Esophagus muscularis mucosa (tissue), 4 donors: Measurements from ENCODE around the gene GGACT. TPM values are rescaled to one million over a fixed set of nuclear protein-coding genes. Genes with fewer than 3 reads are reported as not detected.

Experiments
- DNase-seq: peaks from one replicate; pipeline ENCODE4 v3.0.0-alpha.2; 2017; ENCODE audit errors: extremely low spot score
- H3K27ac ChIP-seq, 4 donors: fragments of 200-600 bp; sonication (generic); replicated peaks in 1 of 4; 1 replicate in 3 of 4; 2 replicates in 1 of 4; pipeline ENCODE4 v1.5.1; 2016 to 2019; ENCODE audit warnings: mild to moderate bottlenecking in 1 of 4
- H3K27me3 ChIP-seq, 4 donors: fragments of 200-600 bp; sonication (generic); one replicate each; pipeline versions ENCODE4 v1.5.1 to v1.6.0; 2016 to 2019
- H3K36me3 ChIP-seq, 4 donors: fragments of 200-600 bp; sonication (generic); one replicate each; pipeline ENCODE4 v1.5.1; 2016 to 2019
- H3K4me1 ChIP-seq, 4 donors: fragments of 200-600 bp; sonication (generic); one replicate each; pipeline ENCODE4 v1.5.1; 2016 to 2019
- H3K4me3 ChIP-seq, 4 donors: fragments of 200-600 bp; sonication (generic); 1 replicate in 2 of 4; 2 replicates in 2 of 4; pipeline ENCODE4 v1.5.1; 2016 to 2019; ENCODE audit warnings: mild to moderate bottlenecking in 4 of 4, moderate library complexity in 1 of 4
- H3K9me3 ChIP-seq, 4 donors: fragments of 200-600 bp; sonication (generic); 1 replicate in 3 of 4; 2 replicates in 1 of 4; pipeline ENCODE4 v1.5.1; 2016 to 2019
- EP300 ChIP-seq: sonication (generic); formaldehyde crosslinking; IDR thresholded peaks from one replicate; pipeline ENCODE4 v1.6.1; 2017; ENCODE audit warnings: antibody characterized with exemption
- POLR2A ChIP-seq: fragments of 450-650 bp; IDR thresholded peaks from one replicate; pipeline ENCODE4 v1.6.1; 2017; ENCODE audit warnings: antibody characterized with exemption, moderate library complexity, mild to moderate bottlenecking, low read depth
- POLR2AphosphoS5 ChIP-seq, 2 donors: sonication (generic); formaldehyde crosslinking; IDR thresholded peaks; one replicate each; pipeline ENCODE4 v1.6.1; 2017; ENCODE audit warnings: antibody characterized with exemption in 2 of 2
- WGBS: methylation state at CpG from one replicate; pipeline ENCODE4 v1.1.5; 2018; 5-methylcytosine and 5-hydroxymethylcytosine counted together
- intact Hi-C: fragments of 100-400 bp; cut with DNase I; formaldehyde crosslinking; loops from one replicate; pipeline ENCODE4 v1.15.1; 2023
- total RNA-seq, 4 donors: library from RNA; depleted of rRNA; stranded (reverse); fragments of >200 nt; gene quantifications; one replicate each; pipeline versions ENCODE4 v1.1.0 to v1.2.1, GENCODE V29; 2016
- TF ChIP-seq, protein P1 (sequence below), 3 experiments: fragments of 200-600 bp in 2 of 3; fragments of 450-650 bp in 1 of 3; sonication (generic) in 2 of 3; IDR thresholded peaks; one replicate each; pipeline ENCODE4 v1.5.1; 2017 to 2019; ENCODE audit warnings: antibody characterized with exemption in 3 of 3, mild to moderate bottlenecking in 2 of 3, moderate library complexity in 1 of 3

Gene GGACT
- total RNA-seq = 1 to 10 TPM; 1.2 to 2.9 (median 1.3) TPM

DNA sequence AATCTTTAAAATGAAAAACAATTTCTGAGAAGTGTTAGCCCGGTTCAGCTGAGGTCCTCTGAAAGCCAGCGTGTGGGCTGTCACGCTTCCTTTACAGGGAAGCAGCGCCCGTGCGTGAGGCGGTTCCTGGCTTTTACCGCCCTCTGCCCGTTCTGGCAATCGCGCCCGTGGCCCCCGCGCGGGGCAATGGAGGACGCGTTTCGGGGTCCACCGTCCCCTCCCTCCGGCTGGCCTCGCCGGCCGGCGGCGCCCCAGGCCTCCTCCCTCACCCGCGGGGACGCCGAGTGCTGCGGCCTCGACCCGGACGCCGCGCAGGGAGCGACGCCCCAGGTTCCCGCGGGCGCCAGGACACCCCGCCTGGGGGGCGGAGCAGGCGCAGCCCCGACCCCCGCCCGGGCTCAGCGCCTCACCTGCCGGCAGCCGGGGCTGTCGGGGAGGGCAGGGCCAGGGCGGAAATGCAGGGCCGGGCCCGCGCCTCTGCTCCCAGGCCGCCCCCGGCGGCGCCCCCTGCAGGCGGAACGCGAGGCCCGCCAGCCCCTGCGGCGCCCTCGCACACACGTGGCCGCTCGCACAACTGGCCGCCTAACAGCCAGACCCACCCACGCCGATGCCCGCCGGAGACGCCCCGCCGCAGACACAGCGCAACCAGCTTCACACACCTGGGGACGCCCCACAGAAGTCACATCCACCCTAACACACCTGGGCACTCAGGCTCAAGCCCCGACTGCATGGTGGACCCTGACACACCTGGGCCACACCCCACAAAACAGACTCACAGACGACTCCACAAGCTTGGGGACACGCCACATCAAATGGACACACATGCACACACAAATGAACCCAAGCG, at the start of gene GGACT:
Gene GGACT, minus strand, starts transcription at position 459 of the 847 bp plus-strand sequence. CDS start 56,198 bp downstream, outside the sequence.
- Histone ChIP-seq H3K36me3 (no peaks in the 10 kb centered on the region), H3K9me3 (no peaks in the 10 kb centered on the region), H3K27ac (peak within 1 kb of the TSS; percentile 71 to 84 (median 76)), H3K27me3 (no peaks in the 10 kb centered on the region), H3K4me1 (peaks cover 4 to 19% (median 14%) of the 10 kb centered on the region in 4 donors), H3K4me3 (peak within 1 kb of the TSS; percentile 66 to 88 (median 76))
- intact Hi-C loops = no loop called here
- no peak for DNase-seq
- TF ChIP-seq EP300 (no peak), POLR2AphosphoS5 (IDR thresholded peaks at IDR 0.05) (peak in 1 of 2 donors; percentile 7), POLR2A (no peak)
- TF ChIP-seq, protein P1, sequence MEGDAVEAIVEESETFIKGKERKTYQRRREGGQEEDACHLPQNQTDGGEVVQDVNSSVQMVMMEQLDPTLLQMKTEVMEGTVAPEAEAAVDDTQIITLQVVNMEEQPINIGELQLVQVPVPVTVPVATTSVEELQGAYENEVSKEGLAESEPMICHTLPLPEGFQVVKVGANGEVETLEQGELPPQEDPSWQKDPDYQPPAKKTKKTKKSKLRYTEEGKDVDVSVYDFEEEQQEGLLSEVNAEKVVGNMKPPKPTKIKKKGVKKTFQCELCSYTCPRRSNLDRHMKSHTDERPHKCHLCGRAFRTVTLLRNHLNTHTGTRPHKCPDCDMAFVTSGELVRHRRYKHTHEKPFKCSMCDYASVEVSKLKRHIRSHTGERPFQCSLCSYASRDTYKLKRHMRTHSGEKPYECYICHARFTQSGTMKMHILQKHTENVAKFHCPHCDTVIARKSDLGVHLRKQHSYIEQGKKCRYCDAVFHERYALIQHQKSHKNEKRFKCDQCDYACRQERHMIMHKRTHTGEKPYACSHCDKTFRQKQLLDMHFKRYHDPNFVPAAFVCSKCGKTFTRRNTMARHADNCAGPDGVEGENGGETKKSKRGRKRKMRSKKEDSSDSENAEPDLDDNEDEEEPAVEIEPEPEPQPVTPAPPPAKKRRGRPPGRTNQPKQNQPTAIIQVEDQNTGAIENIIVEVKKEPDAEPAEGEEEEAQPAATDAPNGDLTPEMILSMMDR (IDR thresholded peaks at IDR 0.05) = peak; percentile 63 to 86 (median 66)
- 26% methylated on average over 13 of the region's 82 CpGs for WGBS

DNA sequence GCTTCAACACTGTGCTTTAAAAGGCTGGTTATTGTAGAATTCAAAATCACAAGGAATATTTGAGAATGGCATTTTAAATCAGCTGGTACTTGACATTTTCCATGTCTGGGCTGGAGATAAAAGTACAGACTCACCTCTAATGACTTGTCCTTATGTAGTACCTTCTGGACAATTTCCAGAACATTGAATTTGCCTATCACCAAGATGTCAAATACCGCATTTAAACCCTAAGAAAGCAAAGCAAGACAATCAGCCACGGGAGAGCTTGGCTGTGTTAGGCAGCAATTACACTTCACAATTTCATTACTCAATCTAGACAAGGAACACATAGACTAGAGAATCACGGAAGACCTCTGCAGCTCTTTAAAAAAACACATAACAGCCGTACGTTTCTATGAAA, 49.2 kb upstream of the GGACT start:
- 93% methylated on average over 5 of the region's 5 CpGs for WGBS
- Histone ChIP-seq H3K36me3 (peaks cover 29 to 81% (median 52%) of the 10 kb centered on the region in 4 donors), H3K27me3 (no peaks in the 10 kb centered on the region), H3K4me1 (no peaks in the 10 kb centered on the region), H3K9me3 (no peaks in the 10 kb centered on the region), H3K4me3 (no peak overlapping the region), H3K27ac (no peak overlapping the region)
- no peak for DNase-seq
- TF ChIP-seq, protein P1 (IDR thresholded peaks at IDR 0.05) = no peak
- no peak for TF ChIP-seq EP300
- TF ChIP-seq POLR2AphosphoS5 (IDR thresholded peaks at IDR 0.05) = no peak
- TF ChIP-seq POLR2A = no peak
- intact Hi-C loops = no loop called here

DNA sequence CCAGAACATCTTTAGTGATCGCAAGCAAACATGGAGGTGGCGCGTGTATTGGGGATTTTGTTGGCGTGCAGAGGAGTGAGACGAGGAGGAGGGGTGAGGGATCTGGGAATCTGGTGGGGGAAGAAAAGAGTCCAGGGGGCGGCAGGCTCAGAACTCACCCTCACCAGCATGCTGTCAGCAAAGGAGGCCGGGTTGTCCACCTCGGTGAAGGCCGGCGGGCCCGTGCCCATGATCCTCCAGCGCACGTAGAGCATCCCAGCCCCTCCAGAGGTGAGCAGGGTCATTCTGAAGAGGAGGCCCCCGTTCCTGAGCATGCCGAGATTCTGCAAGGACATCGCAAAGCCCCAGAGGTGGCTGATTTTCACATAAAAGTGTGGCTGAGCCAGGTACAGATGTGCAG, 48.8 kb upstream of the GGACT start:
- Histone ChIP-seq H3K36me3 (peaks cover 29 to 77% (median 52%) of the 10 kb centered on the region in 4 donors), H3K27ac (no peak overlapping the region), H3K27me3 (no peaks in the 10 kb centered on the region), H3K4me1 (no peaks in the 10 kb centered on the region), H3K9me3 (no peaks in the 10 kb centered on the region), H3K4me3 (no peak overlapping the region)
- intact Hi-C loops = no loop called here
- WGBS = 93% methylated on average over 16 of the region's 16 CpGs
- TF ChIP-seq POLR2A = no peak
- DNase-seq = no peak

DNA sequence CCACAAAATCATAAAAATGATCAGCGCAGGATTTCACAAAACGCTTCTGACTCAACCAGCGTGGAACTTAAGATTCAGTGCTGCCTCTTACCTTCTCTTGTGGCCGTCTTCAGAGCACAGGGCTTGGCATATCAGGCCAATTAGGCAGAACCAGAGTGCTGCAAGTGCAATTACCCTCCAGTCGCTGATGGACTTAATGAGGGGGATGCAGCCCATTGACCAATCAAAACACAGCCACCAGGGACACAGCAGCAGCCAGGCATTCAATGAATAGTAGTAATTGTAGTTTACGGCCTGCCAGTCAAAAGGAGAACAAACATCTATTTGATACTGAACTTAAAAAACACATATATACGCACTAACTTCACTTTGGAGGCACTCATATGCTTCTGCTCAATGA, 47.9 kb upstream of the GGACT start:
- DNase-seq = no peak
- H3K36me3 ChIP-seq = peaks cover 29 to 70% (median 45%) of the 10 kb centered on the region in 4 donors
- H3K27me3 ChIP-seq = no peaks in the 10 kb centered on the region
- H3K9me3 ChIP-seq = no peaks in the 10 kb centered on the region
- TF ChIP-seq, protein P1 (IDR thresholded peaks at IDR 0.05) = no peak
- no peak for TF ChIP-seq EP300
- TF ChIP-seq POLR2A = no peak
- no peak for TF ChIP-seq POLR2AphosphoS5 (IDR thresholded peaks at IDR 0.05)
- H3K27ac ChIP-seq = no peak overlapping the region
- H3K4me3 ChIP-seq = no peak overlapping the region
- 98% methylated on average over 7 of the region's 7 CpGs for WGBS
- no peaks in the 10 kb centered on the region for H3K4me1 ChIP-seq
- intact Hi-C loops = no loop called here

DNA sequence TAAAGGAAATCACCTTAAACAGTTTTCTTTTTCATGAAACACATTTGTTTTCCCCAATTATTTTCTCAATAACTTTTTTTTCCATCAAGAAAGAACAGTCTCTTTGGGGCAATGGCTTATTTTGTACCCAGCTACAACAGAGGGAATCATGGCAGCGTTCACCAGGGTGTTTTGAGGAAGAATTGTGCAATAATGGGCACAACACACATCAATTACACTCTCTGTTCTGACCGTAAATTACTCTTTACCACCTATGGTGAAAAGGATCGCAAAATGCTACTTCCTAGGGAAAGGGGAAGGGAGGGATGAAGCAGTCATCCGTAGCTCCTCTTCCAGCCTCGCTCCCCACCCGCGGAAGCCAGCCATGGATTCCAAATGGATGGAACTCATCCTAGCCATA, 47.4 kb upstream of the GGACT start:
- H3K27me3 ChIP-seq = no peaks in the 10 kb centered on the region
- peaks cover 26 to 68% (median 43%) of the 10 kb centered on the region in 4 donors for H3K36me3 ChIP-seq
- no peak for DNase-seq
- TF ChIP-seq, protein P1 (IDR thresholded peaks at IDR 0.05) = no peak
- no peak for TF ChIP-seq POLR2A
- TF ChIP-seq EP300 = no peak
- TF ChIP-seq POLR2AphosphoS5 (IDR thresholded peaks at IDR 0.05) = no peak
- no peaks in the 10 kb centered on the region for H3K9me3 ChIP-seq
- H3K27ac ChIP-seq = no peak overlapping the region
- H3K4me1 ChIP-seq = no peaks in the 10 kb centered on the region
- 94% methylated on average over 7 of the region's 7 CpGs for WGBS
- no peak overlapping the region for H3K4me3 ChIP-seq
- intact Hi-C loops = no loop called here
